ENCODE data around the gene CBARP. TPM values are rescaled to one million over a fixed set of nuclear protein-coding genes. Genes with fewer than 3 reads are reported as not detected.
A peak's percentile ranks its signal among the peaks of the same experiment; 100 is the strongest.

The CBARP gene
- total and polyA plus RNA-seq, 2 of the 13 experiments (the other 11 are each of a cell fraction or from before 2014, with no cell fraction given) = 1.2 to 1.4 TPM

GRCh38 chr19:1251330-1252220, 13.8 kb upstream of the CBARP start (continued):
- TF ChIP-seq SPEN (CRISPR knock-in tag; IDR thresholded peaks at IDR 0.05; ENCODE audit: low read depth) = no peak
- TF ChIP-seq NFATC3 (CRISPR knock-in tag; IDR thresholded peaks at IDR 0.05) = no peak
- TF ChIP-seq SKI (IDR thresholded peaks at IDR 0.05; ENCODE audit: partially characterized antibody) = peak; percentile 28
- TF ChIP-seq ZNF451 (CRISPR knock-in tag; IDR thresholded peaks at IDR 0.05) = no peak
- no peak for TF ChIP-seq ZNF724P (CRISPR knock-in tag; IDR thresholded peaks at IDR 0.05; ENCODE audit: borderline replicate concordance)
- TF ChIP-seq ZNF331 (CRISPR knock-in tag; IDR thresholded peaks at IDR 0.05) = no peak
- TF ChIP-seq STAT5B (CRISPR knock-in tag; IDR thresholded peaks at IDR 0.05) = no peak
- TF ChIP-seq ZSCAN21 (CRISPR knock-in tag; IDR thresholded peaks at IDR 0.05; ENCODE audit: borderline replicate concordance) = 0 out of 2 replicates have a peak, but pooled peaks have one; percentile 32
- peak; percentile 70 for TF ChIP-seq RXRA (CRISPR knock-in tag; IDR thresholded peaks at IDR 0.05)
- TF ChIP-seq FOXK1 (CRISPR knock-in tag; IDR thresholded peaks at IDR 0.05; ENCODE audit: borderline replicate concordance, low read depth) = peak; percentile 41; the same call in 1 of the 2 replicates
- no peak for TF ChIP-seq RFX5 (IDR thresholded peaks at IDR 0.05; ENCODE audit: low read depth, low read length)
- no peak for TF ChIP-seq ZNF770 (CRISPR knock-in tag; IDR thresholded peaks at IDR 0.05)
- 0 out of 2 replicates have a peak, but pooled peaks have one; percentile 20 for TF ChIP-seq SNAPC2 (CRISPR knock-in tag; IDR thresholded peaks at IDR 0.05)
- no peak for TF ChIP-seq DMTF1 (CRISPR knock-in tag; IDR thresholded peaks at IDR 0.05)
- no peak for TF ChIP-seq ZNF354B (CRISPR knock-in tag; IDR thresholded peaks at IDR 0.05)
- TF ChIP-seq MTF2 (CRISPR knock-in tag; IDR thresholded peaks at IDR 0.05; ENCODE audit: borderline replicate concordance) = no peak
- TF ChIP-seq MAFK (conservative IDR thresholded peaks at IDR 0.05 in 1 of 2, IDR thresholded peaks at IDR 0.05 in 1 of 2; ENCODE audit: low read length in 2 of 2) = no peak
- no peak for TF ChIP-seq NKX3-1 (CRISPR knock-in tag; IDR thresholded peaks at IDR 0.05)
- peak; percentile 11; the same call in 1 of the 2 replicates for TF ChIP-seq TFAP4 (IDR thresholded peaks at IDR 0.05; ENCODE audit: borderline replicate concordance, low read depth)
- no peak; the same call in 1 of the 2 replicates for TF ChIP-seq NCOA2 (CRISPR knock-in tag; IDR thresholded peaks at IDR 0.05)
- no peak for TF ChIP-seq RORA (CRISPR knock-in tag; IDR thresholded peaks at IDR 0.05)
